B cell (primary cell): ENCODE data around the gene MYO9B.

Source experiments
- CTCF ChIP-seq: fragments of 200-600 bp; IDR thresholded peaks from one replicate; pipeline ENCODE4 v1.8.0; 2022; ENCODE audit warnings: antibody characterized with exemption, mild to moderate bottlenecking
- EZH2 ChIP-seq: IDR thresholded peaks from 2 replicates; pipeline ENCODE4 v1.6.1; 2012; ENCODE audit warnings: borderline replicate concordance, low read depth, mild to moderate bottlenecking, moderate library complexity, low read length; ENCODE audit not compliant: insufficient read depth, poor library complexity, severe bottlenecking

- TF ChIP-seq CTCF, result no peak
- TF ChIP-seq EZH2, result no peak
Observed at GRCh38 chr19:17242431-17243208, 167.0 kb downstream of the MYO9B start.
